Ishikawa (cell line): ENCODE data around the gene NRXN3.

Experiments used
- CEBPB ChIP-seq: IDR thresholded peaks from 2 replicates; pipeline ENCODE4 v1.6.1; 2012
- CREB1 ChIP-seq: IDR thresholded peaks from 2 replicates; pipeline ENCODE4 v1.6.1; 2012; ENCODE audit warnings: low read depth
- EGR1 ChIP-seq: IDR thresholded peaks from 2 replicates; pipeline ENCODE4 v1.6.1; 2012
- EP300 ChIP-seq: IDR thresholded peaks from 2 replicates; pipeline ENCODE4 v1.6.1; 2012; ENCODE audit warnings: borderline replicate concordance
- FOXM1 ChIP-seq: IDR thresholded peaks from 2 replicates; pipeline ENCODE4 v1.6.1; 2012; ENCODE audit warnings: low read depth, borderline replicate concordance
- NFIC ChIP-seq: IDR thresholded peaks from 2 replicates; pipeline ENCODE4 v1.6.1; 2012
- RAD21 ChIP-seq: IDR thresholded peaks from 2 replicates; pipeline ENCODE4 v1.6.1; 2012; ENCODE audit warnings: low read depth
- TAF1 ChIP-seq: IDR thresholded peaks from 2 replicates; pipeline ENCODE4 v1.6.1; 2012; ENCODE audit warnings: low read depth, mild to moderate bottlenecking
- TCF12 ChIP-seq: IDR thresholded peaks from 2 replicates; pipeline ENCODE4 v1.6.1; 2012; ENCODE audit warnings: low read depth
- TEAD4 ChIP-seq: IDR thresholded peaks from 2 replicates; pipeline ENCODE4 v1.6.1; 2012
- YY1 ChIP-seq: IDR thresholded peaks from 2 replicates; pipeline ENCODE4 v1.6.1; 2012; ENCODE audit warnings: low read depth
- ZBTB7A ChIP-seq: IDR thresholded peaks from 2 replicates; pipeline ENCODE4 v1.6.1; 2012; ENCODE audit warnings: low read depth
- TF ChIP-seq, protein P1 (sequence below): IDR thresholded peaks from 2 replicates; pipeline ENCODE4 v1.6.1; 2012
- TF ChIP-seq, protein P2 (sequence below): IDR thresholded peaks from 2 replicates; pipeline ENCODE4 v1.6.1; 2012
- TF ChIP-seq, protein P3 (sequence below): IDR thresholded peaks from 2 replicates; pipeline ENCODE4 v1.6.1; 2012; ENCODE audit warnings: low read depth, mild to moderate bottlenecking

The NRXN3 gene

DNA sequence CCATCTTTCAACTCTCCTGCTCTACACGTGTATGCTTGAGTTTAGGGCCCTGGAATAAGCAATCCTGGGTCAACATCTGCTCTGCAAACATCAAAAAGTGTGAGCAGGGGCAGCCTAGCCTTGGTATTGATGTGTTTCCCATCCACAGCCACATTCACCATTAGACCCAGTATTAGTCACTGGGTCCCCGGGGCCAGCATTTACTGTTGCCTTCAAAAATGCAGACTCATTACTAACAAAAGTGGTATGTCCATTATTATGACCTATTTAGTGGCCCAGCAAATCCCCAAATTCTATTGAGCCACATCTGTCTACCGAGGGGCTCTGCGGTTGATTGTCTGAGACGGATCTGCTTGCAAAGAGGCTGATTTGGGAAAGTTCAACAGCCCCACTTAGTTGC, 1379.3 kb downstream of the NRXN3 start:
- TF ChIP-seq TAF1 (no peak), FOXM1 (no peak), NFIC (no peak), TEAD4 (no peak), YY1 (no peak), EP300 (no peak), EGR1 (no peak), CREB1 (no peak), RAD21 (no peak), ZBTB7A (no peak), CEBPB (no peak), TCF12 (no peak)
- TF ChIP-seq, protein P1, sequence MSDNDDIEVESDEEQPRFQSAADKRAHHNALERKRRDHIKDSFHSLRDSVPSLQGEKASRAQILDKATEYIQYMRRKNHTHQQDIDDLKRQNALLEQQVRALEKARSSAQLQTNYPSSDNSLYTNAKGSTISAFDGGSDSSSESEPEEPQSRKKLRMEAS: no peak
- TF ChIP-seq, protein P2, sequence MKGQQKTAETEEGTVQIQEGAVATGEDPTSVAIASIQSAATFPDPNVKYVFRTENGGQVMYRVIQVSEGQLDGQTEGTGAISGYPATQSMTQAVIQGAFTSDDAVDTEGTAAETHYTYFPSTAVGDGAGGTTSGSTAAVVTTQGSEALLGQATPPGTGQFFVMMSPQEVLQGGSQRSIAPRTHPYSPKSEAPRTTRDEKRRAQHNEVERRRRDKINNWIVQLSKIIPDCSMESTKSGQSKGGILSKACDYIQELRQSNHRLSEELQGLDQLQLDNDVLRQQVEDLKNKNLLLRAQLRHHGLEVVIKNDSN: no peak
- TF ChIP-seq, protein P3, sequence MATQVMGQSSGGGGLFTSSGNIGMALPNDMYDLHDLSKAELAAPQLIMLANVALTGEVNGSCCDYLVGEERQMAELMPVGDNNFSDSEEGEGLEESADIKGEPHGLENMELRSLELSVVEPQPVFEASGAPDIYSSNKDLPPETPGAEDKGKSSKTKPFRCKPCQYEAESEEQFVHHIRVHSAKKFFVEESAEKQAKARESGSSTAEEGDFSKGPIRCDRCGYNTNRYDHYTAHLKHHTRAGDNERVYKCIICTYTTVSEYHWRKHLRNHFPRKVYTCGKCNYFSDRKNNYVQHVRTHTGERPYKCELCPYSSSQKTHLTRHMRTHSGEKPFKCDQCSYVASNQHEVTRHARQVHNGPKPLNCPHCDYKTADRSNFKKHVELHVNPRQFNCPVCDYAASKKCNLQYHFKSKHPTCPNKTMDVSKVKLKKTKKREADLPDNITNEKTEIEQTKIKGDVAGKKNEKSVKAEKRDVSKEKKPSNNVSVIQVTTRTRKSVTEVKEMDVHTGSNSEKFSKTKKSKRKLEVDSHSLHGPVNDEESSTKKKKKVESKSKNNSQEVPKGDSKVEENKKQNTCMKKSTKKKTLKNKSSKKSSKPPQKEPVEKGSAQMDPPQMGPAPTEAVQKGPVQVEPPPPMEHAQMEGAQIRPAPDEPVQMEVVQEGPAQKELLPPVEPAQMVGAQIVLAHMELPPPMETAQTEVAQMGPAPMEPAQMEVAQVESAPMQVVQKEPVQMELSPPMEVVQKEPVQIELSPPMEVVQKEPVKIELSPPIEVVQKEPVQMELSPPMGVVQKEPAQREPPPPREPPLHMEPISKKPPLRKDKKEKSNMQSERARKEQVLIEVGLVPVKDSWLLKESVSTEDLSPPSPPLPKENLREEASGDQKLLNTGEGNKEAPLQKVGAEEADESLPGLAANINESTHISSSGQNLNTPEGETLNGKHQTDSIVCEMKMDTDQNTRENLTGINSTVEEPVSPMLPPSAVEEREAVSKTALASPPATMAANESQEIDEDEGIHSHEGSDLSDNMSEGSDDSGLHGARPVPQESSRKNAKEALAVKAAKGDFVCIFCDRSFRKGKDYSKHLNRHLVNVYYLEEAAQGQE: no peak

DNA sequence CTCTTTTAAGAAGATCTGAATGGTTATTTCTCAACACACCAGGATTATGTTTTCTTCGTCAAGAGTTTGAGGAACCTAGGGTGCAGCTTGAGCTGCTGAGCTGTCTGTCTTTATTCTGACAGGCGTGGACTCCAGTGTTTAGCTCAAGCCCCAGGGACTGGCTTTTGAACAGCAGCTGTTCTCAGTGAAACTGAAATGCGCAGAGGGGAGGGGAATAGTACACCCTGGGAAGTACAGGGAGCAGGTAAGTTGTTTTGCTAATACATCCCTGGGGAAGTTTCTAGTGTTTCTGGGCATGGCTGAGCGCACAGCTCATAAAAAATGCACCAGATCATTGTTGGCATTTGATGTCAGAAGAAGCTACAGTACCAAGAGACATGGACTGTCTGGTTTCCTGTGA, 1381.3 kb downstream of the NRXN3 start:
- TF ChIP-seq CREB1 (no peak), TCF12 (no peak), FOXM1 (no peak), TEAD4 (no peak), NFIC (no peak), TAF1 (no peak), EGR1 (no peak), CEBPB (no peak), EP300 (no peak), RAD21 (no peak), ZBTB7A (no peak), YY1 (no peak)
- TF ChIP-seq, protein P2: no peak
- TF ChIP-seq, protein P1: no peak
- TF ChIP-seq, protein P3: no peak

DNA sequence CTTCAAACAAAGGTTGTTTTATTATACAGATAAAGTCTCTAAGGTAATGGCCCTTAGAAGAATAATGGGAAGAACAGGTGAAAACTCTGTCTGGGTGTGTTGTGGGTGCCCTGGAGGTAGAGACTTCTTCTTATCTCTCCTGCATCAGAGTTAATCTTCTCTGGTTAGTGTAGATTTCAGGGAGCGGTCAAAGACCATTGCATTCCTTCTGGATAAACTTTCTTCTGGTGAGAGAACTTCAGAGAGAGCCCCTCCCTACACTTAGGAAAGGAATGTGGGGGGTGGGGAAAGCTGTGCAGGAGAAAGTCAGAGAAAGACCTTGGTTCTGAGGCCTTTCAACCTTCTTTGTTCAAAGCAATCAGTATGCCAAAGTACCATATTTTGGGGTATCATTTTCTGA, 1382.6 kb downstream of the NRXN3 start:
- TF ChIP-seq EGR1 (no peak), TCF12 (no peak), TEAD4 (no peak), CEBPB (no peak), ZBTB7A (no peak), RAD21 (no peak), EP300 (no peak), YY1 (no peak), NFIC (no peak), FOXM1 (no peak), CREB1 (no peak), TAF1 (no peak)
- TF ChIP-seq, protein P1: no peak
- TF ChIP-seq, protein P2: no peak
- TF ChIP-seq, protein P3: no peak

DNA sequence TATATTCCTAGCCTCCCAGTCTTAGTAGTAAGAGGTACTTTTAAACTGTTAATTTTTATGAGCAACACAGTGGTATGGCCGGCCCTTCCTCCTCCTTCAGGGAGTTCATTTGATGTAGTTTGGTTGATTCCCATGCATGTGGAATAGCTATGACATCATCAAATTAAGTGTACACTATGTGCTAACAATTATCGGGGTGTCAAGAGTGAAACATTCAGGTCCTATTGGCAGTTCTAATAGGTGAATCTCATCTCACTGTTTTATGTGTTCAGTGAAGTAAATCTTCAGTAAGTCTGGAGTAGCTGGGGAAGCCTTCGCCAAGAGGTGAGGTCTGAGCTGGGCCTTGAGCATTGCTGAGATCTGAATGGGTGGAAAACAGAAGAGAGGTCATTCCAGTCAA, 1384.6 kb downstream of the NRXN3 start:
- TF ChIP-seq TEAD4: no peak
- no peak for TF ChIP-seq ZBTB7A
- TF ChIP-seq, protein P3: no peak
- no peak for TF ChIP-seq FOXM1
- TF ChIP-seq NFIC: no peak
- TF ChIP-seq CREB1: no peak
- no peak for TF ChIP-seq RAD21
- TF ChIP-seq CEBPB: no peak
- no peak for TF ChIP-seq YY1
- TF ChIP-seq, protein P2: no peak
- TF ChIP-seq EGR1: no peak
- no peak for TF ChIP-seq TAF1
- no peak for TF ChIP-seq TCF12
- TF ChIP-seq EP300: no peak
